ENCODE measurements around the gene IGSF10. TPM values are rescaled to one million over a fixed set of nuclear protein-coding genes. Genes with fewer than 3 reads are reported as not detected.

IGSF10 gene
- total RNA-seq, 2 donors from 2014 or later = 0.24 to 0.44 TPM

GRCh38 chr3:151431940-151432339 is 28.9 kb downstream of the IGSF10 start:
- Histone ChIP-seq H3K27ac (ENCODE audit: low read depth, low read length) (no peak overlapping the region), H3K27me3 (ENCODE audit: control insufficient read depth, insufficient read depth, low read length, poor library complexity, severe bottlenecking) (no peaks in the 10 kb centered on the region), H3K36me3 (ENCODE audit: control insufficient read depth, insufficient read depth, low read length) (no peaks in the 10 kb centered on the region), H3K4me1 (ENCODE audit: control insufficient read depth, insufficient read depth, low read length) (no peaks in the 10 kb centered on the region), H3K4me3 (ENCODE audit: low read length) (no peak overlapping the region), H3K9ac (ENCODE audit: extremely low read depth, low read length, poor library complexity, severe bottlenecking) (no peak overlapping the region), H3K9me3 (ENCODE audit: control insufficient read depth, low read length) (no peaks in the 10 kb centered on the region)
- WGBS, 2 experiments (ENCODE audit: insufficient coverage in 1 of 2, insufficient read length in 1 of 2) = 89 to 91% methylated on average over 3 of the region's 3 CpGs
- DNase-seq = no peak
- H3K4me1 Mint-ChIP-seq = peaks cover 12% of the 10 kb centered on the region
- peaks cover 15% of the 10 kb centered on the region for H3K9me3 Mint-ChIP-seq
- no peaks in the 10 kb centered on the region for H3K27me3 Mint-ChIP-seq (ENCODE audit: insufficient read depth)
- TF ChIP-seq CTCF (conservative IDR thresholded peaks at IDR 0.05) = no peak
- no peak overlapping the region for H3K27ac Mint-ChIP-seq
- no peak overlapping the region for H3K4me3 Mint-ChIP-seq
- peaks cover 23% of the 10 kb centered on the region for H3K36me3 Mint-ChIP-seq (ENCODE audit: low read depth)

DNA sequence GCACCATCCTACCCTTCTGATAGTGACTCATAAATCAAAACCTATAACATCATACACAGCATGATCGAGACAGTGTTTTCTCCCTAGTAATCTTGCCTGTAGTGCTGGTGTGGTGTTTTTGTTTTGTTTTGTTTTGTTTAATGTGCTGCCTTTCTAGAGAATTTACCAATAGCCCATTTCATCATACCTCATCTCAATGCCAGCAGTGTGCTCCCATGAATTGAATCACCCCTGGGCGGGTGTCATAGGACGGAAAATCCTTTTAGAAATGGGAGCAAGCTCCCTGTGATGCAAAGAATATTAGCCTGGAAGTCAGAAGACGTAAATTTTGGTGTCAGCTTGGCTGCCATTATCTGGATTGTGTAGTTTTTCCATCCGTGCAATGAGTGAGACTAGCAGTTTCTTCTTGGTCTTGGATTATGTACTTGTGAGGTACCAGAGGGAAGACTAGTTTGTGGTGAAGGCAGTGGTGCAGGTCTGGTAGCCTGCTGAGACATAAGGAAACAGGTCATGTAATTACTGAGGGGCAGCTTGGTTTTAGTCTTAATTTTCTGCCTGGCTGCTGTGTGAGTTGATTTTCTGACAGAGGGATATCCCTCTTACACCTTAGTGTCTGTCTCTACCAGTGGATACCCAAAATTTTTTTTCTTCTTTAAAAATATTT is 29.9 kb downstream of the IGSF10 start:
- Mint-ChIP-seq H3K36me3 (ENCODE audit: low read depth) (peaks cover 23% of the 10 kb centered on the region), H3K4me3 (no peak overlapping the region), H3K27me3 (ENCODE audit: insufficient read depth) (no peaks in the 10 kb centered on the region), H3K4me1 (peaks cover 12% of the 10 kb centered on the region), H3K9me3 (peaks cover 15% of the 10 kb centered on the region), H3K27ac (no peak overlapping the region)
- no peaks in the 10 kb centered on the region for H3K27me3 ChIP-seq (ENCODE audit: control insufficient read depth, insufficient read depth, low read length, poor library complexity, severe bottlenecking)
- H3K9me3 ChIP-seq (ENCODE audit: control insufficient read depth, low read length) = no peaks in the 10 kb centered on the region
- DNase-seq = no peak
- H3K9ac ChIP-seq (ENCODE audit: extremely low read depth, low read length, poor library complexity, severe bottlenecking) = no peak overlapping the region
- H3K4me1 ChIP-seq (ENCODE audit: control insufficient read depth, insufficient read depth, low read length) = no peaks in the 10 kb centered on the region
- H3K4me3 ChIP-seq (ENCODE audit: low read length) = no peak overlapping the region
- 93 to 97% methylated on average over 4 to 5 of the region's 5 CpGs for WGBS, 2 experiments (ENCODE audit: insufficient coverage in 1 of 2, insufficient read length in 1 of 2)
- H3K27ac ChIP-seq (ENCODE audit: low read depth, low read length) = no peak overlapping the region
- no peak for TF ChIP-seq CTCF (conservative IDR thresholded peaks at IDR 0.05)
- H3K36me3 ChIP-seq (ENCODE audit: control insufficient read depth, insufficient read depth, low read length) = no peaks in the 10 kb centered on the region

DNA sequence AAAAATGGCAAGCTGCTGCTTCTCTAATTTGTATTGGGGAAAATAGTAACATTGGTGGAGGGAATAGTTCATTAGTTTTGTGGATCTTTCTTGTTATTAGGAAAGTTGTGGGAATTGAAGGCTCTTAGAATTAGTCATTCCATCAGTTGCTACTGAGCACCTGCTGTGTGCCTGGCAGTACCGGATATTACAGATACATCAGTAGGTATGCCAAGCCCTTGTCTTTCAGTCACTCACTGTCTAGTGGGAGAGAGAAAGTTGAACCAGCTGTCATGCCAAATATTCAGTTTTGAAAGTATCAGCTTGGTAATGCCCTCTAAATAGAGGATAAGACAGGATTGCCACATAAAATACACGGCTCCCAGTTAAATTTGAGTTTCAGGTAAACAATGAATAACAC is 32.5 kb downstream of the IGSF10 start:
- TF ChIP-seq CTCF (conservative IDR thresholded peaks at IDR 0.05) = no peak
- Mint-ChIP-seq H3K27ac (no peak overlapping the region), H3K36me3 (ENCODE audit: low read depth) (peaks cover 23% of the 10 kb centered on the region), H3K9me3 (peaks cover 15% of the 10 kb centered on the region), H3K4me3 (no peak overlapping the region), H3K4me1 (peaks cover 17% of the 10 kb centered on the region), H3K27me3 (ENCODE audit: insufficient read depth) (no peaks in the 10 kb centered on the region)
- DNase-seq = no peak
- H3K36me3 ChIP-seq (ENCODE audit: control insufficient read depth, insufficient read depth, low read length) = no peaks in the 10 kb centered on the region
- no peaks in the 10 kb centered on the region for H3K27me3 ChIP-seq (ENCODE audit: control insufficient read depth, insufficient read depth, low read length, poor library complexity, severe bottlenecking)
- 91% methylated on average over 2 of the region's 2 CpGs; no CpG with 5 or more reads in 1 of the 2 experiments for WGBS, 2 experiments (ENCODE audit: insufficient coverage in 1 of 2, insufficient read length in 1 of 2)
- H3K27ac ChIP-seq (ENCODE audit: low read depth, low read length) = no peak overlapping the region
- no peak overlapping the region for H3K4me3 ChIP-seq (ENCODE audit: low read length)
- H3K4me1 ChIP-seq (ENCODE audit: control insufficient read depth, insufficient read depth, low read length) = no peaks in the 10 kb centered on the region
- no peak overlapping the region for H3K9ac ChIP-seq (ENCODE audit: extremely low read depth, low read length, poor library complexity, severe bottlenecking)
- H3K9me3 ChIP-seq (ENCODE audit: control insufficient read depth, low read length) = no peaks in the 10 kb centered on the region

Data from endodermal cell (in vitro differentiated cells).